Left lung (tissue), 10 donors: ENCODE measurements around the gene GALNS. TPM values are rescaled to one million over a fixed set of nuclear protein-coding genes. Genes with fewer than 3 reads are reported as not detected.

Experiments used
- ATAC-seq: fragments of 200-7000 bp; cut with Tn5 transposase; one replicate; pipeline ENCODE4 v1.9.1; 2020; ENCODE audit warnings: moderate library complexity
- DNase-seq, 4 donors: peaks; one replicate each; pipeline ENCODE4 v3.0.0-alpha.2; 2013 to 2020
- H3K27ac ChIP-seq, 2 donors: fragments of 200-600 bp; sonication (generic) in 1 of 2; one replicate each; pipeline versions ENCODE4 v1.5.0 to v1.8.0; 2020 to 2021
- H3K27me3 ChIP-seq, 2 donors: fragments of 200-600 bp; sonication (generic) in 1 of 2; one replicate each; pipeline versions ENCODE4 v1.5.0 to v1.8.0; 2020 to 2021
- H3K36me3 ChIP-seq, 2 donors: fragments of 200-600 bp; sonication (generic) in 1 of 2; one replicate each; pipeline versions ENCODE4 v1.5.0 to v1.8.0; 2020 to 2021
- H3K4me1 ChIP-seq, 2 donors: fragments of 200-600 bp; one replicate each; pipeline ENCODE4 v1.8.0; 2021
- H3K4me3 ChIP-seq, 2 donors: fragments of 200-600 bp; sonication (generic) in 1 of 2; one replicate each; pipeline versions ENCODE4 v1.5.0 to v1.8.0; 2020 to 2021; ENCODE audit warnings: mild to moderate bottlenecking in 1 of 2
- H3K9me3 ChIP-seq, 2 donors: fragments of 200-600 bp; sonication (generic) in 1 of 2; one replicate each; pipeline versions ENCODE4 v1.5.0 to v1.8.0; 2020 to 2021
- intact Hi-C, 2 donors: fragments of 100-400 bp; cut with DNase I; formaldehyde crosslinking; loops; one replicate each; pipeline versions ENCODE4 v1.11.2 to v1.14.2; 2022
- polyA plus RNA-seq, 6 donors: library from polyadenylated mRNA; unstranded; fragments of 120-200 nt; gene quantifications; one replicate each; pipeline ENCODE4 v1.2.1, GENCODE V29; 2013; ENCODE audit not compliant: insufficient read length in 6 of 6
- total RNA-seq, 2 donors: library from RNA; stranded (reverse); fragmentation: NEBNext Ultra II Directional; extraction: Animal tissue kit (Norgen Biotek cat#: 25700); gene quantifications; one replicate each; pipeline ENCODE4 v1.2.1, GENCODE V29; 2021
- TF ChIP-seq, protein P1 (sequence below), 2 donors: fragments of 200-600 bp; sonication (generic) in 1 of 2; IDR thresholded peaks; one replicate each; pipeline versions ENCODE4 v1.5.0 to v1.8.0; 2021; ENCODE audit warnings: antibody characterized with exemption in 2 of 2
- donor health status: DM: no; HTN: yes; CAD: no.
- donor health status: DM: no; HTN: no; CAD: no.

The GALNS gene
- total and polyA plus RNA-seq, 8 donors: 23.8 to 46.5 (median 31.9) TPM

DNA sequence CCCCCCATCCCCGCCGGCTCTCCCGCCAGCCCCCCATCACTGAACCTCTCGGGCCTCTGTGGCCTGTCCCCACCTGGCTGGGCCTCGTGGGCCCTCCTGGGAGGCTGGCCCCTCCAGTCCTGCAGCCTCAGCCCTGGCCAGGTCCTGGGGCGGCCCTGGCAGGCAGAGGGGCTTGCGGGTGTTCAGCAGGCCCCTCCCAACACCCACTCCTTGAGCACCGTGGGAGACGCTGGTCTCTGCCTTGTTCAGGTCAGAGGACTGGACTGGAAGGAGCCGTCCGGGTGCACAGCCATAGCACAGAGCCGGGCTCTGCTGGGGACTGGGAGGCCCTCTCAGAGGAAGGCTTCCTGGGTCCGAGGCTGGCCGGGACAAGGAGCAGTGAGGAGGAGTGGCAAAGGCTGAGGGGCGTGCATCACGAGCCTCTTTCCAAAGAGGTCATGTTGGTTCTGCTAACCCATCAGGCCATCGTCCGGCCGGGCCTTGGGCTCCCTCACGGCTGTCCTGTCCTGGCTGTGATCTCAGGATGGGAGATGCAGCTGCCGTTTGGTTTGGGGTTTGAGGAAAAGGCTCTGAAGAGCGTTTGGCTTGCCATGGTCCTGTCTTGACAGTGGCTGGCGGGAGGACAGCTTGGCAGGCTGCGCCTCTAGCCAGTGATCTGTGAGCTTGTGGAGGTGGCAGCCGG, 16.0 kb upstream of the GALNS start:
- Histone ChIP-seq H3K4me1 (peaks cover 0 to 12% of the 10 kb centered on the region in 2 donors), H3K9me3 (no peaks in the 10 kb centered on the region), H3K4me3 (no peak overlapping the region), H3K27ac (no peak overlapping the region), H3K36me3 (peaks cover 0 to 15% of the 10 kb centered on the region in 2 donors), H3K27me3 (peaks cover 0 to 54% of the 10 kb centered on the region in 2 donors)
- ATAC-seq (no peak), DNase-seq (no peak)
- TF ChIP-seq, protein P1, sequence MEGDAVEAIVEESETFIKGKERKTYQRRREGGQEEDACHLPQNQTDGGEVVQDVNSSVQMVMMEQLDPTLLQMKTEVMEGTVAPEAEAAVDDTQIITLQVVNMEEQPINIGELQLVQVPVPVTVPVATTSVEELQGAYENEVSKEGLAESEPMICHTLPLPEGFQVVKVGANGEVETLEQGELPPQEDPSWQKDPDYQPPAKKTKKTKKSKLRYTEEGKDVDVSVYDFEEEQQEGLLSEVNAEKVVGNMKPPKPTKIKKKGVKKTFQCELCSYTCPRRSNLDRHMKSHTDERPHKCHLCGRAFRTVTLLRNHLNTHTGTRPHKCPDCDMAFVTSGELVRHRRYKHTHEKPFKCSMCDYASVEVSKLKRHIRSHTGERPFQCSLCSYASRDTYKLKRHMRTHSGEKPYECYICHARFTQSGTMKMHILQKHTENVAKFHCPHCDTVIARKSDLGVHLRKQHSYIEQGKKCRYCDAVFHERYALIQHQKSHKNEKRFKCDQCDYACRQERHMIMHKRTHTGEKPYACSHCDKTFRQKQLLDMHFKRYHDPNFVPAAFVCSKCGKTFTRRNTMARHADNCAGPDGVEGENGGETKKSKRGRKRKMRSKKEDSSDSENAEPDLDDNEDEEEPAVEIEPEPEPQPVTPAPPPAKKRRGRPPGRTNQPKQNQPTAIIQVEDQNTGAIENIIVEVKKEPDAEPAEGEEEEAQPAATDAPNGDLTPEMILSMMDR (IDR thresholded peaks at IDR 0.05): no peak
- intact Hi-C loops: no loop called here

DNA sequence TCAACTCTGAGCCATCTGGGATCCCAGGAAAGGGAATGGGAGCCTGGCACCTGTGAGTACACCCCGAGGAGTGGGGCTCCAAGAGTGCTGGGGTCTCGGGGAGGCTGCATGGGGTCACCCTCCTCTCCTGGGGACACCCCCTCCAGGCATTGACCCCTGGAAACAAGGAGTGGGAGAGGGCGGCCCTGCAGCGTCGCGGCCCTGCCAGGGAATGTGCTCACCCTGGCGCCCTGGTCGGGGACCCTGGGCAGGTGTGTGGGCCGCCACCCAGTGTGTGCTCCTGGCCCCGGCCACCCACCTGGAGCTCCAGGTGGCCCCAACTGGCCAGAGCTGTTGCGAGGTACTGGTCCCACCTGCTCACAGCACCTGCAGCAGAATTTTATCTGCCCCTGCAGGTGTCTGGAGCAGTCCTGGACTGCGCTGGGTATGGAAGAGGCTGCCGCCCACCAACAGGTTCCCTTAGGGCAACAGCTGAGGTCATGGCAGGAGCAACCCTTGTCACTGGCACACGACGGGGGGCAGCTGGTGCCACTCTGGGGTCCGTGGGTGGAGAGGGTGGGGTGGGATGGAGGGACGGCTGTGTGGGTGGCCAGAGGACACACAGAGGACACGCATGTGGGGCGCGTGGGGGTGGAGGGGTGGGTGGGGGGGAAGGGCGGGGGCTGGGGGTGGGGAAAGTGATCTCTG, 15.1 kb upstream of the GALNS start:
- intact Hi-C loops: no loop called here
- H3K27ac ChIP-seq: no peak overlapping the region
- no peak overlapping the region for H3K4me3 ChIP-seq
- peaks cover 0 to 63% of the 10 kb centered on the region in 2 donors for H3K27me3 ChIP-seq
- ATAC-seq (no peak), DNase-seq (no peak)
- H3K36me3 ChIP-seq: peaks cover 0 to 6% of the 10 kb centered on the region in 2 donors
- TF ChIP-seq, protein P1 (IDR thresholded peaks at IDR 0.05): no peak
- no peaks in the 10 kb centered on the region for H3K9me3 ChIP-seq
- H3K4me1 ChIP-seq: peaks cover 0 to 12% of the 10 kb centered on the region in 2 donors

DNA sequence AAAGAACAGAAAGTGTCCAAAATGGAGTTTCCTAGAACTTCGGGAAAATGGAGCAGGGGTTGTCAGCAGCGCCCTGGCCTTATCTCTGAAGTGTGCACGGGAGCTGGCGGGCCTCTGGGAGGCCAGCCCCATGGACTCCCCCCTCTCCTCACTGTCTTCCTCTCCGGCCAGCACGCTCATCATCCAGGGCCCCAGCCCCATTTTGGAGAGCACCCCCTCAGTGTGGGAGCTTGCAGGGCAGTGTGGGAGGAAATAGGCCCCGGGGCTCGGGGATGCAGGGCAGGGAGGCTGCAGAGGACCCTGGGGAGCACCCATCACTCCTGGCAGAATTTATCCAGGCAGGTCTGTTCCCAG, 14.6 kb upstream of the GALNS start:
- TF ChIP-seq, protein P1 (IDR thresholded peaks at IDR 0.05): no peak
- H3K4me1 ChIP-seq: peaks cover 0 to 12% of the 10 kb centered on the region in 2 donors
- H3K9me3 ChIP-seq: no peaks in the 10 kb centered on the region
- peaks cover 0 to 68% of the 10 kb centered on the region in 2 donors for H3K27me3 ChIP-seq
- H3K36me3 ChIP-seq: peaks cover 0 to under 1% of the 10 kb centered on the region in 2 donors
- no peak for ATAC-seq
- DNase-seq: no peak
- intact Hi-C loops: no loop called here
- H3K27ac ChIP-seq: no peak overlapping the region
- no peak overlapping the region for H3K4me3 ChIP-seq

DNA sequence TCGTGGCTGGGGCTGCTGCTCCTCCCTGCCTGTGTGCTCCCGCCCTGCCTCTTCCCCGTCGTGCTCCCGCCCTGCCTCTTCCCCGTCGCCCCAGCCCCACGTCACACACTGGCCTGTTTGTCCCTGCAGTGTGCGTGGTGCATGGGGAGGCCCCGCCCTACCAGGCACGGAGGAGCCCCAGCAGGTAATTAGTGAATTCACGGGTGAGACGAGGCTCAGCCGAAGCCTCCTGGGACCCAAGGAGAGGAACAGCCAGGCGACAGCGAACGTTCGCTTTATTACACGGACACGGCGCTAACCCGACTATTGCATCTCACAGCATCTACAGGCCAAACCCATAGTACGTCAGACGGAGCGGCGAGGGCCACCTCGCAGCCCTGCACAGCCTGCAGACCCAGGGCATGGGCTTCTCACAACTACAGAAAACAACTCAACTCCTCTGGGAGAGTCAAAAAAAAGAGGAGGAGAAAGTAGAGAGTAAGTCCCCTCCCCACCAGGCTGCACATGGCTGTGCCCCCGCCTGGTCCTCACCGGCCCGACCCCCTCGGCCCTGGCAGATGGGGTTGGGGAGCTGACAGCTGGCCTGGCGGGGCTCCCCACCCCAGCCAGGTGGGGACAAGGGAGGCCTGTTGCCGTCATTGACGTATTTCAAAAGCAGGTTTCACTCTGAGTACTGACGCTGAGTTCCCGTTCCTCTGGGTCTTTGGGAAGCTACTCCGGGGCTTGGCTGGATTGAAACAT, 14.0 kb upstream of the GALNS start:
- H3K9me3 ChIP-seq: no peaks in the 10 kb centered on the region
- TF ChIP-seq, protein P1 (IDR thresholded peaks at IDR 0.05): no peak
- intact Hi-C loops: no loop called here
- H3K36me3 ChIP-seq: no peaks in the 10 kb centered on the region
- no peak for DNase-seq
- peaks cover 0 to 12% of the 10 kb centered on the region in 2 donors for H3K4me1 ChIP-seq
- no peak overlapping the region for H3K4me3 ChIP-seq
- ATAC-seq: no peak
- peaks cover 0 to 74% of the 10 kb centered on the region in 2 donors for H3K27me3 ChIP-seq
- H3K27ac ChIP-seq: no peak overlapping the region

DNA sequence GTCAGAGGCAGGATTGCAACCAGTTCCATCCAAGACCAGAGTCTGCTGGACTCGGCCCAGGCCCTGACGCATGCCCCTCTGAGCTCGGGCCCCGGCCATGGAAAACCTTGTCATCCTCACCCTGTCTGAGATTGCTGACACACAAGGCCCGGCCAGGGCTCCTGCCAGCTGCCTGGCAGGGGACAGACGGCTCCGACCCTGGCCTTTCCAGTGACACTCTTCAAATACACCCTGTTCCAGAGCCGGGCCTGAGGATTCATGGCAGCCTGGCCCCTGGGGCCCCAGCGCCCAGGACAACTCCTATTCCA, 12.9 kb upstream of the GALNS start:
- Histone ChIP-seq H3K27me3 (peaks cover 0 to 77% of the 10 kb centered on the region in 2 donors), H3K4me1 (peaks cover 0 to 12% of the 10 kb centered on the region in 2 donors), H3K4me3 (no peak overlapping the region), H3K9me3 (no peaks in the 10 kb centered on the region), H3K27ac (no peak overlapping the region), H3K36me3 (no peaks in the 10 kb centered on the region)
- intact Hi-C loops: no loop called here
- DNase-seq (no peak), ATAC-seq (no peak)
- TF ChIP-seq, protein P1 (IDR thresholded peaks at IDR 0.05): no peak
